IPS-18c (cell line): Measurements from ENCODE around the gene ANTXR2.
"Not testable (repeated sequence)": the region's sequence is repeated elsewhere in the genome, so short reads cannot be mapped to it uniquely, and the experiment has no call there.

ENCODE experiments used
- H3K4me3 ChIP-seq: 2 replicates; pipeline ENCODE4 v1.7.0; 2013; ENCODE audit warnings: low read depth, mild to moderate bottlenecking, low read length, moderate library complexity; ENCODE audit not compliant: insufficient read depth
- H3K9me3 ChIP-seq: one replicate; pipeline ENCODE4 v1.6.1; 2013; ENCODE audit warnings: mild to moderate bottlenecking, low read length, moderate library complexity; ENCODE audit not compliant: control insufficient read depth, insufficient read depth

Gene ANTXR2

GRCh38 chr4:79920163-79920853 lies 152.7 kb downstream of the ANTXR2 start:
- Histone ChIP-seq H3K4me3 (no peak overlapping the region), H3K9me3 (no peaks in the 10 kb centered on the region)

DNA sequence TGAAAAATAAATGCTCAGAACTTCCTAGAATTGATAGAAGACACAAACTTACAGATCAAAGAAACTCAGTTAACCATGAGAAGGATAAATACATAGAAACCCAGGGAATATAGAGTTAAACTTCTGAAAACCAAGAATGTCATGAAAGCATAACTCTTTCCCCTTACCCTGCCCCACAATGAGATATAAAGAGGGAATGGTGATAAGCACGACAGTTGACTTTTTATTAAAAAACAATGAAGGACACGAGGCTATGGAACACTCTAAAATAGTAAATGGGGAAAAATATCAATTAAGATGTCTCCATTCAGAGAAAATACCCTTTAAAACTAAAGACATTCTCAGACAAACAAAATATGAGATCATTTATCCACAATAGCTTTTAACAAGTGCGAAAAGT lies 154.7 kb downstream of the ANTXR2 start:
- H3K4me3 ChIP-seq: no peak overlapping the region
- H3K9me3 ChIP-seq: no peaks in the 10 kb centered on the region

- Histone ChIP-seq H3K4me3 (no peak overlapping the region), H3K9me3 (no peaks in the 10 kb centered on the region)
Measured at GRCh38 chr4:79917246-79917645, 155.8 kb downstream of the ANTXR2 start.

- Histone ChIP-seq H3K4me3 (no peak overlapping the region), H3K9me3 (no peaks in the 10 kb centered on the region)
Measured at GRCh38 chr4:79915246-79915645, 157.8 kb downstream of the ANTXR2 start.

- Histone ChIP-seq H3K9me3 (no peaks in the 10 kb centered on the region), H3K4me3 (no peak overlapping the region)
Measured at GRCh38 chr4:79913581-79913980, 159.4 kb downstream of the ANTXR2 start.

- H3K9me3 ChIP-seq: no peaks in the 10 kb centered on the region
- no peak overlapping the region for H3K4me3 ChIP-seq
Measured at GRCh38 chr4:79907001-79907400, 166.0 kb downstream of the ANTXR2 start.

- Histone ChIP-seq H3K4me3 (no peak overlapping the region), H3K9me3 (no peaks in the 10 kb centered on the region)
Measured at GRCh38 chr4:79906303-79906702, 166.7 kb downstream of the ANTXR2 start.

DNA sequence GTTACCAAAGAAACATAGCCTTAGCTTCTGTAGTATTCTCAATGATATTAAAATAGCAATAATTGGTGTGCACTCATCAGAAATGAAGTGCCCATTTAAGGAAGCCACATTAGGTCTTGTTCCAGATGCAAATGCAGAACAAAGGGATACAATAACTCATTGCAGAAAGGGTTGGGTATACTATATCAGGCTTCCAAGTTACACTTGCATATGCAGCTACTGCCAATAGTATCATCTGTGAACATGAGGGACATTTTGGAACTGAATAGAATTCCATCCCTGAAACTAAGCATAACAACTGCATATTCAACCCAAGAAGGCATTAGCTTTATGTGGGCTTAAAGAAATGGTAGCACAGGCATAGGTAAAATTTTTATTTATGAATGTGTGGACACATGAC lies 167.8 kb downstream of the ANTXR2 start:
- H3K4me3 ChIP-seq: no peak overlapping the region
- H3K9me3 ChIP-seq: no peaks in the 10 kb centered on the region

GRCh38 chr4:79904331-79904730 lies 168.7 kb downstream of the ANTXR2 start:
- Histone ChIP-seq H3K9me3 (no peaks in the 10 kb centered on the region), H3K4me3 (no peak overlapping the region)

- Histone ChIP-seq H3K4me3 (no peak overlapping the region), H3K9me3 (no peaks in the 10 kb centered on the region)
Measured at GRCh38 chr4:79900182-79900581, 172.8 kb downstream of the ANTXR2 start.

DNA sequence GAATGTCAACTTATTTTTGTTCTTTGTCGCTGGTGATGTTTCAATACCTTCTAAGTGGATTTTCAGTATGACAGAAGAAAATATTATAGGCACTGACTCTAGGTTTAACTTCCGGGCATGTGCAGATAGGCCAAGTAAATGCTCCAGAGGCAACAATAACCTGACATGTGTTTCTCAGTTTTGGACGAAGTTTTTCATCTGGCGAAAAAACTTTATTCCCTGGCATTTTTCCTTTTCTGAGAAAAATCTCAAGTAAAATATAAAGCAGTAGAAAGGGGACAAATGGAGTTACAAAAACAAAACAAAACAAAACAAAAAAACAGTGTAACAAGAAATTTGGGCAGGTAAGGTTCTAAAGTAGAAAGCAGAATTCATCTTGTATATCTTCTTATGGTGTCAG lies 173.5 kb downstream of the ANTXR2 start:
- Histone ChIP-seq H3K4me3 (no peak overlapping the region), H3K9me3 (no peaks in the 10 kb centered on the region)

GRCh38 chr4:79898055-79898454 lies 175.0 kb downstream of the ANTXR2 start:
- H3K4me3 ChIP-seq: no peak overlapping the region

DNA sequence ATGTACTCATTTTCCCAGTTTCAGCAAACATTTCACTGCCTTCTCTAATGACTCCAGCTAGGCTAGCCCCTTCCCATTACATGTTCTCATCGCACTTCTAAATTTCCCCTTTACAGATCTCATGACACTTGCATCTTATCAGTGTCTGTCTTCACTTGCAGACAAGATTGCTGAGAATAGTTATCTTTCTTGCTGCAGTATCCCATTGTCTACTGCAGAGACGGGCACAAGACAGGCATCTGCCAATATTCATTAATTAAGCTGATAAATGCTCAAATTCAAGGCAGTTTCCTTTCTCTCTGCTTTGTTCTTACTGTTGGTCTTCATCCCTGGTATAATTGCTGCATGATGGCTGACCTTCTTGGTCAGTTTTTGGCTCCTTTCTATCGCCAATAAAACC lies 175.9 kb downstream of the ANTXR2 start:
- no peaks in the 10 kb centered on the region for H3K9me3 ChIP-seq

More at GRCh38 chr4:79898055-79898454, 175.0 kb downstream of the ANTXR2 start:
- no peaks in the 10 kb centered on the region for H3K9me3 ChIP-seq

DNA sequence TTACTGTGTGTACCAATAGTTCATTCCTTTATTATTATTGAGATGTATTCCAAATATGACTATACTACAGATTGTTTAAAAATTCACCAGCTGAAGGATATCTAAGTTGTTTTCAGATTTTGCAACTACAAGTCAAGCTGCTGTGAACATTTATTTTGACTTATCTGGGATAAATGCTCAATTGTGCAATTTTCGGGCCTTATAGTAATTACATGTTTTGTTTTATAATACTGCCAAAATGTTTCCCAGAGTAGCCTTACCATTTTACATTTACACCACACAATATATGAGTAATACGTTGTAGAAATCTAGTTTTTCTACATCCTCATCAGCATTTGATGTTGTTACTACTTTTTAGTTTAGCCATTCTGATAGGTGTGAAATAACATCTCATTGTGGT lies 179.6 kb downstream of the ANTXR2 start:
- Histone ChIP-seq H3K4me3 (no peak overlapping the region), H3K9me3 (no peaks in the 10 kb centered on the region)

More for the DNA sequence above, 175.9 kb downstream of the ANTXR2 start:
- H3K4me3 ChIP-seq: no peak overlapping the region

DNA sequence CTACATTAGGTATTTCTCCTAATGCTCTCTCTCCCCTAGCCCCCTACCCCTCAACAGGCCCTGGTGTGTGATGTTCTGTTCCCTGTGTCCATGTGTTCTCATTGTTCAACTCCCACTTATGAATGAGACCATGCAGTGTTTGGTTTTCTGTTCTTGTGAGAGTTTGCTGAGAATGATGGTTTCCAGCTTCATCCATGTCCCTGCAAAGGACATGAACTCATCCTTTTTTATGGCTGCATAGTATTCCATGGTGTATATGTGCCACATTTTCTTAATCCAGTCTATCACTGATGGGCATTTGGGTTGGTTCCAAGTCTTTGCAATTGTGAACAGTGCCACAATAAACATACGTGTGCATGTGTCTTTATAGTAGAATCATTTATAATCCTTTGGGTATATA lies 184.0 kb downstream of the ANTXR2 start:
- H3K9me3 ChIP-seq, H3K4me3 ChIP-seq: not testable (repeated sequence)

- no peaks in the 10 kb centered on the region for H3K9me3 ChIP-seq
- no peak overlapping the region for H3K4me3 ChIP-seq
Measured at GRCh38 chr4:79886557-79886956, 186.5 kb downstream of the ANTXR2 start.

DNA sequence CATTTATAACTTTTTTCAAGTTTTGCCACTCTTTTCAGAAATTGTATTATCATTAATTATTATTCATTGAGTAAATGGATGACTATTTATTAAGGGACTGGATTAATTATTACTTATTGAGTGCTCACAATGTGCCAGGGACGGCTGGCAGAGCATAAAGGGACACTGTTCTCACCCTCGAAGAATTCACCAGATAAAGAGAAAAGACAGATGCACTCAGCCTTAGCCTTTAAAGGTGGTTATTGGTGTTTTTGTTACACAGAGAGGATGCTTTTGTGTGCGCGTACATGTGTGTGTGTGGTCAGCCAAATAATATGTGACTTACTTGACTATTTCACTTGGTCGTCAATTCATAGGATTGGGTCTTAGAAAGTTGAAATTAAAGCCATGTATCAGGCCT lies 187.0 kb downstream of the ANTXR2 start:
- no peak overlapping the region for H3K4me3 ChIP-seq
- no peaks in the 10 kb centered on the region for H3K9me3 ChIP-seq

- H3K9me3 ChIP-seq: no peaks in the 10 kb centered on the region
- no peak overlapping the region for H3K4me3 ChIP-seq
Measured at GRCh38 chr4:79883290-79883689, 189.7 kb downstream of the ANTXR2 start.

- Histone ChIP-seq H3K9me3 (no peaks in the 10 kb centered on the region), H3K4me3 (no peak overlapping the region)
Measured at GRCh38 chr4:79882806-79883205, 190.2 kb downstream of the ANTXR2 start.
